NCI-H345 (cell line): ENCODE data around the gene PROS1.
"Not testable (repeated sequence)": the region's sequence is repeated elsewhere in the genome, so short reads cannot be mapped to it uniquely, and the experiment has no call there.

ENCODE experiments used
- DNase-seq: peaks from one replicate; lab custom pipeline; 2025; lab: John Stamatoyannopoulos, UW

The PROS1 gene

GRCh38 chr3:93873412-93873811, 100.3 kb downstream of the PROS1 start:
- not testable (repeated sequence) for DNase-seq

- no peak for DNase-seq
Observed at GRCh38 chr3:93867425-93867824, 106.3 kb downstream of the PROS1 start.

- DNase-seq = no peak
Observed at GRCh38 chr3:93861017-93861416, 112.7 kb downstream of the PROS1 start.

- DNase-seq = no peak
Observed at GRCh38 chr3:93855401-93855800, 118.3 kb downstream of the PROS1 start.

GRCh38 chr3:93852228-93852627, 121.5 kb downstream of the PROS1 start:
- DNase-seq = not testable (repeated sequence)

- DNase-seq = no peak
Observed at GRCh38 chr3:93843981-93844380, 129.7 kb downstream of the PROS1 start.

- DNase-seq = not testable (repeated sequence)
Observed at GRCh38 chr3:93839193-93839592, 134.5 kb downstream of the PROS1 start.
